Measurements from ENCODE around the gene GNA14.

DNA sequence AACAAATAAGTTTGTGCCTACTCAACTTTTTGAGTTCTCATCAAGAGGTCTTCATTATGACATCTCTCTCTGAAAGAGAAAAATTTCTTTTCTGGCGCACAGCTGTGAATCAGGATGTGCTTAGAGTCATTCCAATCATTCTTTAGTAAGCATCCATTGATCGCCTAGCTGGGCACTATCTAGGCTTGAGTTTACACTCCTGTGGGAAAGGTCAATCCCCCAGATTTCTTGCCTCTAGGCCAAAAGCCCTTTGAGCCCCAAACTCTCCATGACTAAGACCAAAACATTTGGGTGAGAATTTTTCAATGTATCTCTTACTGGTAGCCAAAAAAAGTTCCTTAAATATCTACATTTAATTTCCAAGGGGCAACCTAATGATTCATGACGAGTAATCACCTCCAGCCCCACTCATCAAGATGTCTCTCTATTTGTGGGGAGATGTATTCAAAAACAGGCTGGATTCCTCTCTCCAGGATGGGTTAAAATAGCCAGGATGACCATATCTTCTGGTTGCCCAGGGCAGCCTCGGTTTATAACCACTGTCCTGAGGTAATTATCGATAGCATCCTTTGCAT is 101.7 kb downstream of the GNA14 start:
- TF ChIP-seq, protein P1, sequence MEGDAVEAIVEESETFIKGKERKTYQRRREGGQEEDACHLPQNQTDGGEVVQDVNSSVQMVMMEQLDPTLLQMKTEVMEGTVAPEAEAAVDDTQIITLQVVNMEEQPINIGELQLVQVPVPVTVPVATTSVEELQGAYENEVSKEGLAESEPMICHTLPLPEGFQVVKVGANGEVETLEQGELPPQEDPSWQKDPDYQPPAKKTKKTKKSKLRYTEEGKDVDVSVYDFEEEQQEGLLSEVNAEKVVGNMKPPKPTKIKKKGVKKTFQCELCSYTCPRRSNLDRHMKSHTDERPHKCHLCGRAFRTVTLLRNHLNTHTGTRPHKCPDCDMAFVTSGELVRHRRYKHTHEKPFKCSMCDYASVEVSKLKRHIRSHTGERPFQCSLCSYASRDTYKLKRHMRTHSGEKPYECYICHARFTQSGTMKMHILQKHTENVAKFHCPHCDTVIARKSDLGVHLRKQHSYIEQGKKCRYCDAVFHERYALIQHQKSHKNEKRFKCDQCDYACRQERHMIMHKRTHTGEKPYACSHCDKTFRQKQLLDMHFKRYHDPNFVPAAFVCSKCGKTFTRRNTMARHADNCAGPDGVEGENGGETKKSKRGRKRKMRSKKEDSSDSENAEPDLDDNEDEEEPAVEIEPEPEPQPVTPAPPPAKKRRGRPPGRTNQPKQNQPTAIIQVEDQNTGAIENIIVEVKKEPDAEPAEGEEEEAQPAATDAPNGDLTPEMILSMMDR (conservative IDR thresholded peaks at IDR 0.05; ENCODE audit: low read depth, low read length), result no peak
- no peak for TF ChIP-seq EZH2phosphoT487 (IDR thresholded peaks at IDR 0.05; ENCODE audit: borderline replicate concordance, low read length)

Measured in PC-3 (cell line).